Measurements from ENCODE around the gene ZBTB16. TPM values are rescaled to one million over a fixed set of nuclear protein-coding genes. Genes with fewer than 3 reads are reported as not detected.

ZBTB16 gene
- total RNA-seq, 1 donor from 2014 or later: 3.7 TPM

Other genes starting within 250 kb of the ZBTB16 start
- 28.1 TPM for gene USP28, start 184.1 kb upstream of the ZBTB16 start, total RNA-seq
- gene HTR3B, start 154.9 kb upstream of the ZBTB16 start, total RNA-seq: 0.41 TPM
- 1.2 TPM for gene HTR3A, start 84.6 kb upstream of the ZBTB16 start, total RNA-seq
- gene NNMT, start 236.7 kb downstream of the ZBTB16 start, total RNA-seq: 0.41 TPM

Measured in frontal cortex (tissue), 1 donor.